HepG2 (cell line): Measurements from ENCODE around the gene CPM. TPM values are rescaled to one million over a fixed set of nuclear protein-coding genes. Genes with fewer than 3 reads are reported as not detected.

Source experiments
- ATAC-seq: fragments of 200-7000 bp; cut with Tn5 transposase; 3 replicates; pipeline ENCODE4 v1.9.1; 2020; ENCODE audit warnings: mild to moderate bottlenecking, moderate library complexity
- BruUV-seq: library from RNA; stranded (reverse); fragments of 400-500 nt; replicated peaks from 2 replicates; lab custom pipeline; 2021; lab: Mats Ljungman, UMichigan
- CTCF ChIA-PET: fragments of 300-600 bp; formaldehyde crosslinking; extraction: SDS; loops from one replicate; lab custom pipeline; 2021; ENCODE audit warnings: low total read pairs, inconsistent platforms, low intra/inter-chr PET ratio; lab: Yijun Ruan, JAX
- POLR2A ChIA-PET: fragments of 350-600 bp; sonication (Branson Sonifier 250); formaldehyde crosslinking; loops from one replicate; lab custom pipeline; 2020; ENCODE audit warnings: antibody characterized with exemption, inconsistent platforms; lab: Yijun Ruan, JAX
- DNase-seq: peaks from one replicate; pipeline ENCODE4 v3.0.0-alpha.2; 2015; ENCODE audit warnings: low spot score
- FAIRE-seq: peaks from 3 replicates; lab custom pipeline; 2011; peaks lifted over from hg19 to GRCh38; lab: Jason Lieb, UNC
- H2AFZ ChIP-seq: one replicate; pipeline ENCODE4 v1.6.1; 2011; ENCODE audit warnings: low read length, inconsistent platforms
- H3K27ac ChIP-seq: fragments of 300-600 bp; 3 replicates; pipeline ENCODE4 v1.8.0; 2011; ENCODE audit warnings: mixed run types, mild to moderate bottlenecking, mixed read lengths, low read length, inconsistent platforms; ENCODE audit not compliant: insufficient read depth; ENCODE audit errors: extremely low read length
- H3K27me3 ChIP-seq, 2 experiments: fragments of 200-600 bp in 1 of 2; 2 replicates in 1 of 2; 3 replicates in 1 of 2; pipeline versions ENCODE4 v1.6.0 to v1.8.0; 2011; ENCODE audit warnings: low read length in 2 of 2, mild to moderate bottlenecking in 2 of 2, moderate library complexity in 2 of 2, inconsistent platforms in 1 of 2; ENCODE audit not compliant: insufficient read depth in 2 of 2, control insufficient read depth in 1 of 2
- H3K36me3 ChIP-seq, 2 experiments: fragments of 200-600 bp in 1 of 2; replicated peaks in 1 of 2; 2 replicates in 1 of 2; 3 replicates in 1 of 2; pipeline versions ENCODE4 v1.5.1 to v1.8.0; 2011; ENCODE audit warnings: low read length in 2 of 2, inconsistent platforms in 1 of 2; ENCODE audit not compliant: insufficient read depth in 2 of 2, control insufficient read depth in 1 of 2
- H3K4me1 ChIP-seq: 2 replicates; pipeline ENCODE4 v1.5.1; 2012; ENCODE audit warnings: low read length, inconsistent platforms; ENCODE audit not compliant: insufficient read depth
- H3K4me2 ChIP-seq: 2 replicates; pipeline ENCODE4 v1.6.0; 2011; ENCODE audit warnings: low read depth, low read length, inconsistent platforms
- H3K4me3 ChIP-seq, 3 experiments: fragments of 200-600 bp in 1 of 3; sonication (generic), shearing (Covaris generic) in 1 of 3; replicated peaks in 1 of 3; 2 replicates each; pipeline ENCODE4 v1.5.1; 2011 to 2016; ENCODE audit warnings: low read length in 3 of 3, inconsistent platforms in 2 of 3, low read depth in 2 of 3, mild to moderate bottlenecking in 2 of 3, control low read depth in 1 of 3, mixed read lengths in 1 of 3; ENCODE audit not compliant: insufficient read depth in 1 of 3
- H3K79me2 ChIP-seq: one replicate; pipeline ENCODE4 v1.6.1; 2011; ENCODE audit warnings: low read length, inconsistent platforms; ENCODE audit not compliant: insufficient read depth
- H3K9ac ChIP-seq: 2 replicates; pipeline ENCODE4 v1.6.0; 2011; ENCODE audit warnings: mild to moderate bottlenecking, low read depth, low read length, inconsistent platforms; ENCODE audit not compliant: insufficient read depth
- H3K9me3 ChIP-seq: 2 replicates; pipeline ENCODE4 v1.5.1; 2012; ENCODE audit warnings: mild to moderate bottlenecking, low read length
- H4K20me1 ChIP-seq: 2 replicates; pipeline ENCODE4 v1.6.0; 2011; ENCODE audit warnings: inconsistent platforms, mild to moderate bottlenecking, low read length, moderate library complexity; ENCODE audit not compliant: insufficient read depth
- KAT2B ChIP-seq: fragments of 150-350 bp; IDR thresholded peaks from 2 replicates; pipeline ENCODE4 v1.6.1; 2014; ENCODE audit warnings: low read depth, low read length, borderline replicate concordance
- KMT2A ChIP-seq: sonication (generic); formaldehyde crosslinking; IDR thresholded peaks from 2 replicates; pipeline ENCODE4 v1.4.0; 2020; ENCODE audit warnings: missing genetic modification reagents
- MAZ ChIP-seq, 2 experiments: sonication (generic) in 1 of 2; formaldehyde crosslinking in 1 of 2; IDR thresholded peaks; 2 replicates each; pipeline versions ENCODE4 v1.5.0 to v1.6.1; 2012 to 2020; ENCODE audit warnings: low read depth in 2 of 2, mild to moderate bottlenecking in 2 of 2, borderline replicate concordance in 1 of 2, improper control_type of control experiment in 1 of 2, low read length in 1 of 2, missing genetic modification reagents in 1 of 2, moderate library complexity in 1 of 2
- NONO ChIP-seq, 2 experiments: fragments of 450-650 bp in 1 of 2; sonication (generic) in 1 of 2; formaldehyde crosslinking in 1 of 2; IDR thresholded peaks in 1 of 2; conservative IDR thresholded peaks in 1 of 2; 2 replicates each; pipeline versions ENCODE4 v1.6.1 to v1.8.0; 2017 to 2022; ENCODE audit warnings: mild to moderate bottlenecking in 1 of 2, missing genetic modification reagents in 1 of 2, moderate library complexity in 1 of 2
- SRSF4 ChIP-seq: fragments of 200-400 bp; formaldehyde crosslinking; IDR thresholded peaks from one replicate; pipeline ENCODE4 v1.6.1; 2018; ENCODE audit warnings: mild to moderate bottlenecking, low read depth, low read length, moderate library complexity; ENCODE audit not compliant: poor library complexity, severe bottlenecking
- TBL1XR1 ChIP-seq: fragments of 150-350 bp; IDR thresholded peaks from 2 replicates; pipeline ENCODE4 v1.6.1; 2014; ENCODE audit warnings: borderline replicate concordance, low read length; ENCODE audit not compliant: partially characterized antibody
- TMF1 ChIP-seq: sonication (generic); formaldehyde crosslinking; IDR thresholded peaks from 2 replicates; pipeline ENCODE4 v1.8.1; 2022; ENCODE audit warnings: low read depth, missing genetic modification reagents
- U2AF2 ChIP-seq: fragments of 200-400 bp; formaldehyde crosslinking; IDR thresholded peaks from 2 replicates; pipeline ENCODE4 v1.6.1; 2017; ENCODE audit warnings: low read depth, mild to moderate bottlenecking, low read length
- ZMYM3 ChIP-seq: sonication (generic); formaldehyde crosslinking; IDR thresholded peaks from 2 replicates; pipeline ENCODE4 v1.5.1; 2020; ENCODE audit warnings: mild to moderate bottlenecking, missing genetic modification reagents
- ZNF251 ChIP-seq: sonication (generic); formaldehyde crosslinking; IDR thresholded peaks from 2 replicates; pipeline ENCODE4 v1.9.0; 2021; ENCODE audit warnings: mild to moderate bottlenecking, missing genetic modification reagents
- ZNF589 ChIP-seq: sonication (generic); formaldehyde crosslinking; conservative IDR thresholded peaks from 2 replicates; pipeline ENCODE4 v1.8.0; 2022; ENCODE audit warnings: mild to moderate bottlenecking, moderate library complexity, missing genetic modification reagents
- ZNF747 ChIP-seq: sonication (generic); formaldehyde crosslinking; IDR thresholded peaks from 2 replicates; pipeline ENCODE4 v1.8.1; 2023; ENCODE audit warnings: missing genetic modification reagents, mild to moderate bottlenecking, borderline replicate concordance
- ZSCAN12 ChIP-seq: sonication (generic); formaldehyde crosslinking; IDR thresholded peaks from 2 replicates; pipeline ENCODE4 v1.9.0; 2021; ENCODE audit warnings: mild to moderate bottlenecking, missing genetic modification reagents
- ZSCAN20 ChIP-seq: sonication (generic); formaldehyde crosslinking; IDR thresholded peaks from 2 replicates; pipeline ENCODE4 v1.4.0; 2020; ENCODE audit warnings: missing genetic modification reagents, mild to moderate bottlenecking, borderline replicate concordance
- WGBS: methylation state at CpG from one replicate; pipeline ENCODE4 v1.1.6; 2017; ENCODE audit warnings: low lambda C conversion rate; 5-methylcytosine and 5-hydroxymethylcytosine counted together
- in situ Hi-C: cut with HindIII; loops from 2 replicates; pipeline ENCODE4 v1.10.0; 2017; ENCODE audit warnings: low pct_unique_long_range_greater_than_20kb; ENCODE audit not compliant: extremely low pct_ligation_motif_present
- intact Hi-C: fragments of 100-400 bp; cut with micrococcal nuclease; formaldehyde crosslinking; loops from one replicate; pipeline ENCODE4 v1.10.0; 2022; ENCODE audit not compliant: unreplicated experiment
- polyA plus RNA-seq, 8 experiments: library from polyadenylated mRNA; depleted of rRNA in 3 of 8; stranded (reverse) in 7 of 8; unstranded in 1 of 8; fragments of >200 nt; fragmentation: Illumina TruSeq in 4 of 8; extraction: Trizol in 4 of 8; gene quantifications; 2 replicates each; pipeline versions ENCODE4 v1.2.1 to v1.2.3, GENCODE V29; 2011 to 2016; ENCODE audit warnings: low read depth in 4 of 8, missing spikeins in 1 of 8, mixed read lengths in 1 of 8; ENCODE audit not compliant: insufficient read depth in 1 of 8
- total RNA-seq, 5 experiments: library from RNA; depleted of rRNA; stranded (reverse); fragments of >200 nt; fragmentation: Illumina TruSeq; extraction: Trizol; gene quantifications; 2 replicates each; pipeline ENCODE4 v1.2.3, GENCODE V29; 2016; ENCODE audit warnings: low read depth in 1 of 5
- TF ChIP-seq, protein P1 (sequence below): IDR thresholded peaks from 2 replicates; pipeline ENCODE4 v1.6.1; 2012; ENCODE audit warnings: low read depth, low read length, improper control_type of control experiment
- TF ChIP-seq, protein P2 (sequence below): sonication (generic); formaldehyde crosslinking; IDR thresholded peaks from 2 replicates; pipeline ENCODE4 v1.8.1; 2023; ENCODE audit warnings: mild to moderate bottlenecking, inconsistent platforms, moderate library complexity, missing genetic modification reagents, borderline replicate concordance

CPM gene
- total and polyA plus RNA-seq, 2 of the 13 experiments (the other 11 are each of a cell fraction or from before 2014, with no cell fraction given), result not detected

DNA sequence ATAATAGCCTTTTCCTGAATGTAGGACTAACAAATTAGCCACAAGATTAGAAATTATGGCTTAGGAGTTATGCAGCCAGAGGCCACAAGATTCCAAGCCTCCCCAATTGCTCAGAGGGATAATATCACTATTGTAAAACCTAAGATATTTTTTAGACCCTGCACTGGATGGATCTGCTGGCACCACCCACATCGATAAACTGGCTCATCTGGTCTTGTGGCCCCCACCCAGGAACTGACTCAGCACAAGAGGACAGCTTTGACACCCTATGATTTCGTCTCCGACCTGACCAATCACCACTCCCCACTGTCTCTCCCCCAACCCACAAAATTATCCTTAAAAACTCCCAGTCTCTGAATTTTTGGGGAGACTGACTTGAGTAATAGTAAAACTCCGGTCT lies 54.7 kb downstream of the CPM start:
- ATAC-seq, result no peak
- CTCF ChIA-PET, result no interaction called here
- peaks cover 8% of the 10 kb centered on the region; the same call in 1 of the 2 replicates for H3K9me3 ChIP-seq
- WGBS, result 64% methylated on average over 4 of the region's 4 CpGs
- intact Hi-C loops, result no loop called here
- no peak overlapping the region for H3K4me3 ChIP-seq
- H3K36me3 ChIP-seq, result no peaks in the 10 kb centered on the region
- no peak overlapping the region for H3K27ac ChIP-seq
- no peaks in the 10 kb centered on the region for H4K20me1 ChIP-seq
- H3K9ac ChIP-seq, result no peak overlapping the region
- FAIRE-seq, result no peak
- no peaks in the 10 kb centered on the region for H3K79me2 ChIP-seq
- no peak for DNase-seq
- POLR2A ChIA-PET, result no interaction called here
- no peaks in the 10 kb centered on the region for H3K27me3 ChIP-seq
- no TSS peak for BruUV-seq
- H2AFZ ChIP-seq, result no peak overlapping the region
- in situ Hi-C loops, result no loop called here
- TF ChIP-seq ZNF251 (CRISPR knock-in tag) (no peak), KMT2A (no peak), TBL1XR1 (no peak), ZMYM3 (CRISPR knock-in tag) (no peak)
- TF ChIP-seq, all 625 proteins: peak for 0
- Histone ChIP-seq H3K4me1 (no peaks in the 10 kb centered on the region), H3K4me2 (no peak overlapping the region)

DNA sequence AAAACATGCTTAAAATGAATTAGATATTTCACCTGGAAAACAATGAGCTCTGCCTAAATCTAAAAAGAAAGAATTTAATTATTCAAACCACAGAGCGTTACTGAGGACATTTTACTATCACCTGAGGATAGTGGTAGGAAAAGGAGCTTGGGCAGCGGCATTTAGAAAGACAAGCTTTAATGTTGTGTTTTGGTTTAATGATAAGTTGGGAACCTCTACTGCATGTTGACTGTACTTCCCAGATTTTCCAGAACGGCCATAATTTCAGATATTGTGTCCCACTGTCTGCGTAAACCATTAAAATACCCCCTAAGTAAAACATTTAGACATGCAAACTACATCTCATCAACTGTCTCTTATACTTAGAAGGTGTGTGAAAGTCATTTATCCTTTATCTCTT lies 55.4 kb downstream of the CPM start:
- no peak overlapping the region for H3K27ac ChIP-seq
- H4K20me1 ChIP-seq, result no peaks in the 10 kb centered on the region
- ATAC-seq (no peak), FAIRE-seq (no peak), DNase-seq (no peak)
- in situ Hi-C loops (no loop called here), intact Hi-C loops (no loop called here)
- WGBS, result 61% methylated on average over 4 of the region's 4 CpGs
- no peaks in the 10 kb centered on the region for H3K4me1 ChIP-seq
- no peak overlapping the region for H3K4me3 ChIP-seq
- H3K27me3 ChIP-seq, result no peaks in the 10 kb centered on the region
- peaks cover 8% of the 10 kb centered on the region; the same call in 1 of the 2 replicates for H3K9me3 ChIP-seq
- no peaks in the 10 kb centered on the region for H3K79me2 ChIP-seq
- no peak overlapping the region for H3K9ac ChIP-seq
- no peaks in the 10 kb centered on the region for H3K36me3 ChIP-seq
- no peak overlapping the region for H3K4me2 ChIP-seq
- no TSS peak for BruUV-seq
- H2AFZ ChIP-seq, result no peak overlapping the region
- ChIA-PET POLR2A (no interaction called here), CTCF (no interaction called here)
- TF ChIP-seq NONO (IDR thresholded peaks at IDR 0.05) (no peak), NONO (CRISPR knock-in tag; conservative IDR thresholded peaks at IDR 0.05) (no peak), ZSCAN20 (CRISPR knock-in tag) (no peak), ZNF589 (CRISPR knock-in tag) (no peak), ZNF747 (CRISPR knock-in tag) (no peak), U2AF2 (no peak), SRSF4 (no peak), MAZ (IDR thresholded peaks at IDR 0.05; ENCODE audit: borderline replicate concordance, low read depth, low read length) (no peak), MAZ (CRISPR knock-in tag; IDR thresholded peaks at IDR 0.05; ENCODE audit: low read depth) (no peak), TMF1 (CRISPR knock-in tag) (no peak), KAT2B (no peak), ZSCAN12 (CRISPR knock-in tag) (no peak)
- TF ChIP-seq, protein P1, sequence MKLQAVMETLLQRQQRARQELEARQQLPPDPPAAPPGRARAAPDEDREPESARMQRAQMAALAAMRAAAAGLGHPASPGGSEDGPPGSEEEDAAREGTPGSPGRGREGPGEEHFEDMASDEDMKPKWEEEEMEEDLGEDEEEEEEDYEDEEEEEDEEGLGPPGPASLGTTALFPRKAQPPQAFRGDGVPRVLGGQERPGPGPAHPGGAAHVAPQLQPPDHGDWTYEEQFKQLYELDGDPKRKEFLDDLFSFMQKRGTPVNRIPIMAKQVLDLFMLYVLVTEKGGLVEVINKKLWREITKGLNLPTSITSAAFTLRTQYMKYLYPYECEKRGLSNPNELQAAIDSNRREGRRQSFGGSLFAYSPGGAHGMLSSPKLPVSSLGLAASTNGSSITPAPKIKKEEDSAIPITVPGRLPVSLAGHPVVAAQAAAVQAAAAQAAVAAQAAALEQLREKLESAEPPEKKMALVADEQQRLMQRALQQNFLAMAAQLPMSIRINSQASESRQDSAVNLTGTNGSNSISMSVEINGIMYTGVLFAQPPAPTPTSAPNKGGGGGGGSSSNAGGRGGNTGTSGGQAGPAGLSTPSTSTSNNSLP, result no peak
- TF ChIP-seq, protein P2, sequence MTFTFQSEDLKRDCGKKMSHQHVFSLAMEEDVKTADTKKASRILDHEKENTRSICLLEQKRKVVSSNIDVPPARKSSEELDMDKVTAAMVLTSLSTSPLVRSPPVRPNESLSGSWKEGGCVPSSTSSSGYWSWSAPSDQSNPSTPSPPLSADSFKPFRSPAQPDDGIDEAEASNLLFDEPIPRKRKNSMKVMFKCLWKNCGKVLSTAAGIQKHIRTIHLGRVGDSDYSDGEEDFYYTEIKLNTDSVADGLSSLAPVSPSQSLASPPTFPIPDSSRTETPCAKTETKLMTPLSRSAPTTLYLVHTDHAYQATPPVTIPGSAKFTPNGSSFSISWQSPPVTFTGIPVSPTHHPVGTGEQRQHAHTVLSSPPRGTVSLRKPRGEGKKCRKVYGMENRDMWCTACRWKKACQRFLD, result no peak
